Choroid plexus epithelial cell (primary cell): Measurements from ENCODE around the gene LRRC75A.

Experiments
- DNase-seq: peaks from one replicate; pipeline ENCODE4 v3.0.0-alpha.2; 2010; ENCODE audit warnings: low read depth
- H3K4me3 ChIP-seq: 2 replicates; pipeline ENCODE4 v1.5.1; 2011; ENCODE audit warnings: low read depth, mild to moderate bottlenecking, control low read depth, low read length, moderate library complexity
- CTCF ChIP-seq: conservative IDR thresholded peaks from 2 replicates; pipeline ENCODE4 v1.5.1; 2011; ENCODE audit warnings: low read depth, mild to moderate bottlenecking, control low read depth, inconsistent platforms, low read length, moderate library complexity

Gene LRRC75A

GRCh38 chr17:16434662-16435061 lies 57.3 kb downstream of the LRRC75A start:
- no peak for TF ChIP-seq CTCF
- no peak overlapping the region for H3K4me3 ChIP-seq
- DNase-seq = no peak

GRCh38 chr17:16433514-16433913 lies 58.5 kb downstream of the LRRC75A start:
- no peak overlapping the region for H3K4me3 ChIP-seq
- no peak for DNase-seq

GRCh38 chr17:16432017-16432416 lies 60.0 kb downstream of the LRRC75A start:
- no peak for TF ChIP-seq CTCF
- no peak for DNase-seq
- H3K4me3 ChIP-seq = no peak overlapping the region

More at GRCh38 chr17:16433514-16433913, 58.5 kb downstream of the LRRC75A start:
- no peak for TF ChIP-seq CTCF

GRCh38 chr17:16430650-16431049 lies 61.3 kb downstream of the LRRC75A start:
- no peak for DNase-seq
- no peak for TF ChIP-seq CTCF
- no peak overlapping the region for H3K4me3 ChIP-seq

GRCh38 chr17:16429083-16429482 lies 62.9 kb downstream of the LRRC75A start:
- no peak for DNase-seq
- no peak overlapping the region for H3K4me3 ChIP-seq
- TF ChIP-seq CTCF = no peak

GRCh38 chr17:16428098-16428882 lies 63.7 kb downstream of the LRRC75A start:
- DNase-seq = peak; percentile 68
- TF ChIP-seq CTCF = peak; percentile 80
- H3K4me3 ChIP-seq = no peak overlapping the region

- H3K4me3 ChIP-seq = no peak overlapping the region
- DNase-seq = no peak
- no peak for TF ChIP-seq CTCF
Measured at GRCh38 chr17:16427020-16427419, 65.0 kb downstream of the LRRC75A start.
